ENCODE data around the gene RET. TPM values are rescaled to one million over a fixed set of nuclear protein-coding genes. Genes with fewer than 3 reads are reported as not detected.

Gene RET
- total RNA-seq, 2 experiments from 2014 or later, result 0.22 TPM; not detected in 1

GRCh38 chr10:43122096-43122495 is 45.2 kb downstream of the RET start:
- Mint-ChIP-seq H3K27ac (peak overlapping the region; percentile 94), H3K27me3 (no peaks in the 10 kb centered on the region), H3K4me1 (peaks cover 36% of the 10 kb centered on the region), H3K4me3 (no peak overlapping the region), H3K9me3 (no peaks in the 10 kb centered on the region), H3K36me3 (no peaks in the 10 kb centered on the region)
- ATAC-seq (ENCODE audit: low read depth) (no peak), DNase-seq (no peak)
- POLR2A ChIA-PET, result interaction anchor here (1.1 to 11.1 kb wide), 5 partner anchors 12 to 106 kb away, joined by 3 to 175 read pairs (median 5); partner anchors contain the start of gene CSGALNACT2

GRCh38 chr10:43122826-43123225 is 46.0 kb downstream of the RET start:
- DNase-seq, result no peak

GRCh38 chr10:43123361-43124093 is 46.7 kb downstream of the RET start:
- Mint-ChIP-seq H3K27ac (no peak overlapping the region), H3K4me1 (peaks cover 46% of the 10 kb centered on the region), H3K4me3 (no peak overlapping the region), H3K36me3 (no peaks in the 10 kb centered on the region), H3K27me3 (no peaks in the 10 kb centered on the region), H3K9me3 (no peaks in the 10 kb centered on the region)
- DNase-seq (no peak), ATAC-seq (ENCODE audit: low read depth) (no peak)
- POLR2A ChIA-PET, result interaction anchor here (1.2 to 11.1 kb wide), 2 partner anchors 9 to 16 kb away, joined by 3 to 175 read pairs; partner anchors contain the start of gene CSGALNACT2

More at GRCh38 chr10:43122826-43123225, 46.0 kb downstream of the RET start:
- no peaks in the 10 kb centered on the region for H3K27me3 Mint-ChIP-seq
- POLR2A ChIA-PET, result interaction anchor here (11.1 kb wide), 1 partner anchor 17 kb away, joined by 175 read pairs; the partner anchor contains the start of gene CSGALNACT2
- no peak overlapping the region for H3K4me3 Mint-ChIP-seq
- no peaks in the 10 kb centered on the region for H3K9me3 Mint-ChIP-seq
- peaks cover 43% of the 10 kb centered on the region for H3K4me1 Mint-ChIP-seq
- no peak for ATAC-seq (ENCODE audit: low read depth)
- peak overlapping the region; percentile 94 for H3K27ac Mint-ChIP-seq
- H3K36me3 Mint-ChIP-seq, result no peaks in the 10 kb centered on the region

GRCh38 chr10:43124094-43124521 is 47.2 kb downstream of the RET start:
- no peaks in the 10 kb centered on the region for H3K27me3 Mint-ChIP-seq
- no peak overlapping the region for H3K27ac Mint-ChIP-seq
- H3K4me3 Mint-ChIP-seq, result no peak overlapping the region
- peaks cover 50% of the 10 kb centered on the region for H3K4me1 Mint-ChIP-seq
- ATAC-seq (ENCODE audit: low read depth) (no peak), DNase-seq (no peak)
- H3K36me3 Mint-ChIP-seq, result no peaks in the 10 kb centered on the region
- POLR2A ChIA-PET, result interaction anchor here (1.2 to 11.1 kb wide), 2 partner anchors 9 to 15 kb away, joined by 3 to 175 read pairs; partner anchors contain the start of gene CSGALNACT2
- H3K9me3 Mint-ChIP-seq, result no peaks in the 10 kb centered on the region

- Mint-ChIP-seq H3K4me3 (no peak overlapping the region), H3K36me3 (no peaks in the 10 kb centered on the region), H3K27me3 (no peaks in the 10 kb centered on the region), H3K4me1 (peaks cover 55% of the 10 kb centered on the region), H3K9me3 (no peaks in the 10 kb centered on the region), H3K27ac (no peak overlapping the region)
- POLR2A ChIA-PET, result interaction anchor here (1.2 to 11.1 kb wide), 2 partner anchors 8 to 15 kb away, joined by 3 to 175 read pairs; partner anchors contain the start of gene CSGALNACT2
- ATAC-seq (ENCODE audit: low read depth), result no peak
- no peak for DNase-seq
Measured at GRCh38 chr10:43124574-43125273, 47.9 kb downstream of the RET start.

- H3K36me3 Mint-ChIP-seq, result no peaks in the 10 kb centered on the region
- H3K4me1 Mint-ChIP-seq, result peaks cover 53% of the 10 kb centered on the region
- DNase-seq, result no peak
- H3K27me3 Mint-ChIP-seq, result no peaks in the 10 kb centered on the region
- POLR2A ChIA-PET, result interaction anchor here (11.1 kb wide), 1 partner anchor 14 kb away, joined by 175 read pairs; the partner anchor contains the start of gene CSGALNACT2
- no peaks in the 10 kb centered on the region for H3K9me3 Mint-ChIP-seq
- ATAC-seq (ENCODE audit: low read depth), result no peak
- no peak overlapping the region for H3K27ac Mint-ChIP-seq
- H3K4me3 Mint-ChIP-seq, result no peak overlapping the region
Measured at GRCh38 chr10:43125274-43125845, 48.5 kb downstream of the RET start.

- H3K4me3 Mint-ChIP-seq, result no peak overlapping the region
- no peaks in the 10 kb centered on the region for H3K36me3 Mint-ChIP-seq
- POLR2A ChIA-PET, result interaction anchor here (11.1 kb wide), 1 partner anchor 13 kb away, joined by 175 read pairs; the partner anchor contains the start of gene CSGALNACT2
- H3K27ac Mint-ChIP-seq, result no peak overlapping the region
- peaks cover 46% of the 10 kb centered on the region for H3K4me1 Mint-ChIP-seq
- no peak for ATAC-seq (ENCODE audit: low read depth)
- DNase-seq, result no peak
- no peaks in the 10 kb centered on the region for H3K9me3 Mint-ChIP-seq
- no peaks in the 10 kb centered on the region for H3K27me3 Mint-ChIP-seq
Measured at GRCh38 chr10:43125881-43126731, 49.2 kb downstream of the RET start.

GRCh38 chr10:43126759-43127424 is 50.0 kb downstream of the RET start:
- H3K4me3 Mint-ChIP-seq, result no peak overlapping the region
- no peak for DNase-seq
- peaks cover 38% of the 10 kb centered on the region for H3K4me1 Mint-ChIP-seq
- H3K36me3 Mint-ChIP-seq, result no peaks in the 10 kb centered on the region
- no peak for ATAC-seq (ENCODE audit: low read depth)
- peak overlapping the region; percentile 39 for H3K27ac Mint-ChIP-seq
- H3K27me3 Mint-ChIP-seq, result no peaks in the 10 kb centered on the region
- POLR2A ChIA-PET, result interaction anchor here (11.1 kb wide), 1 partner anchor 13 kb away, joined by 175 read pairs; the partner anchor contains the start of gene CSGALNACT2
- H3K9me3 Mint-ChIP-seq, result no peaks in the 10 kb centered on the region

GRCh38 chr10:43127442-43127841 is 50.6 kb downstream of the RET start:
- ATAC-seq (ENCODE audit: low read depth), result no peak
- POLR2A ChIA-PET, result interaction anchor here (11.1 kb wide), 1 partner anchor 12 kb away, joined by 175 read pairs; the partner anchor contains the start of gene CSGALNACT2
- no peak overlapping the region for H3K27ac Mint-ChIP-seq
- no peaks in the 10 kb centered on the region for H3K36me3 Mint-ChIP-seq
- H3K4me3 Mint-ChIP-seq, result no peak overlapping the region
- no peak for DNase-seq
- no peaks in the 10 kb centered on the region for H3K9me3 Mint-ChIP-seq
- H3K4me1 Mint-ChIP-seq, result peaks cover 33% of the 10 kb centered on the region
- no peaks in the 10 kb centered on the region for H3K27me3 Mint-ChIP-seq

GRCh38 chr10:43128331-43128730 is 51.5 kb downstream of the RET start:
- peak overlapping the region; percentile 67 for H3K27ac Mint-ChIP-seq
- H3K4me1 Mint-ChIP-seq, result peaks cover 32% of the 10 kb centered on the region
- H3K36me3 Mint-ChIP-seq, result no peaks in the 10 kb centered on the region
- DNase-seq (no peak), ATAC-seq (ENCODE audit: low read depth) (no peak)
- POLR2A ChIA-PET, result interaction anchor here (11.1 kb wide), 1 partner anchor 11 kb away, joined by 175 read pairs; the partner anchor contains the start of gene CSGALNACT2
- no peak overlapping the region for H3K4me3 Mint-ChIP-seq
- H3K27me3 Mint-ChIP-seq, result no peaks in the 10 kb centered on the region
- no peaks in the 10 kb centered on the region for H3K9me3 Mint-ChIP-seq

- DNase-seq, result no peak
- Mint-ChIP-seq H3K9me3 (no peaks in the 10 kb centered on the region), H3K4me3 (peak overlapping the region; percentile 2), H3K36me3 (no peaks in the 10 kb centered on the region), H3K4me1 (peaks cover 34% of the 10 kb centered on the region), H3K27me3 (no peaks in the 10 kb centered on the region), H3K27ac (peak overlapping the region; percentile 67)
- POLR2A ChIA-PET, result interaction anchor here (1.8 to 1.9 kb wide), 2 partner anchors 8 to 9 kb away, joined by 9 to 29 read pairs; partner anchors contain the start of gene CSGALNACT2
- ATAC-seq (ENCODE audit: low read depth), result peak; percentile 91
Measured at GRCh38 chr10:43128958-43129706, 52.3 kb downstream of the RET start.
